Measurements from ENCODE around the gene SPO11. TPM values are rescaled to one million over a fixed set of nuclear protein-coding genes. Genes with fewer than 3 reads are reported as not detected.

Gene SPO11
- total and polyA plus RNA-seq, 4 experiments from 2014 or later: not detected

DNA sequence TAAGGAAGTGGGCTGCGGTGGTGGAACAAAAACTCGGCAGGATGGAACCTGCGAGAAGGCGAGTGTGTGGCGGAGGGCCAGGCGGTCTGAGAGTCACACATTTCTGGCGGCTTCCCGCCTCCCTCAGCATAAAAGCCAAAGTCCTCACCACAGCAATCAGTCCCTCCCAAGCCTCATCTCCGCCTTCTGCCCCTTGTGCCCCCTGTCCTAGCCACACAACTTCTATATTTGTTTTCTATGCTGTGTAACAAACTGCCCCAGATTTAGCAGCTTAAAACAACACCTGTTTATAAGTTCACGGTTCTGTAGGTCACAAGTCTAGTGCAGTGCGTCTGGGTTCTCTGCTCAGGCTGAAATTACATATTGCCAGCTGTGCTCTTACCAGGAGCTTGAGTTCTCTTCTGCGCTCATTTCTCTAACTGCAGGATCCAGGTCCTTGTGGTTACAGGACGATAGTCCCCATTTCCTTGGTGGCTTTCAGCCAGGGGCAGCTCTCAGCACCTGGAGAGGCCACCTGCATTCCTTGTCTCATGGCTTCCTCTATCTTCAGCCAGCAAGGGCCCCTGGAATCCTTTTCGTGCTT is 11.7 kb upstream of the SPO11 start:
- Mint-ChIP-seq H3K4me1 (no peaks in the 10 kb centered on the region), H3K27ac (no peak overlapping the region), H3K27me3 (peaks cover 33 to 36% of the 10 kb centered on the region in 2 donors), H3K36me3 (no peaks in the 10 kb centered on the region), H3K4me3 (no peak overlapping the region), H3K9me3 (peaks cover 0 to 2% (median 0%) of the 10 kb centered on the region in 8 donors)
- Histone ChIP-seq H3K4me3 (ENCODE audit: low read length in 2 of 2) (no peak overlapping the region), H3K36me3 (ENCODE audit: insufficient read depth, low read length) (no peaks in the 10 kb centered on the region), H3K27me3 (ENCODE audit: insufficient read depth, low read length) (peaks cover 5% of the 10 kb centered on the region), H3K27ac (ENCODE audit: low read depth, low read length) (no peak overlapping the region), H3K4me1 (ENCODE audit: insufficient read depth, low read length) (no peaks in the 10 kb centered on the region), H3K9me3 (ENCODE audit: control insufficient read depth in 1 of 2, low read length in 2 of 2) (no peaks in the 10 kb centered on the region)
- ChIA-PET POLR2A (ENCODE audit: partially characterized antibody) (no interaction called here), CTCF (ENCODE audit: partially characterized antibody) (no interaction called here)
- no peak for DNase-seq
- intact Hi-C loops (cut with micrococcal nuclease): no loop called here

DNA sequence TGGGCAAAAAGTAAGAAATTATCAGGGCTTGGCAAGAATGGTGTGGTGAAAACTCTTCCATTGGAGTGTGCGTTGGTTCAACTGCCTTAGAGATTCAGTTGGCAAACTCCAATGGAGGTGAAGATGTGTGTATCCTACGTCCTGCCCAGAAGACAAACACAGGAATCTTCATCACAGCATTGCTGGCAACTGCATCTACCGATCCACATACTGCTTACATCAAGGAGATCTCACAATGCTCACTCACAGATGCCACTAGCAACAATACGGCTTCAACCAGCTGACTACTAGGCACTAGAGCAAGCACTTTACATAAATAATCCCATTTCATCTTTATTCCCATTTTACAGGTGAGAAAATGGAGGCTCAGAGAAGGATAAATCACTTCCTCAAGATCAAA is 10.0 kb upstream of the SPO11 start:
- no peak for DNase-seq
- ChIA-PET CTCF (ENCODE audit: partially characterized antibody) (no interaction called here), POLR2A (ENCODE audit: partially characterized antibody) (no interaction called here)
- no peaks in the 10 kb centered on the region for H3K36me3 ChIP-seq (ENCODE audit: insufficient read depth, low read length)
- peaks cover 40 to 42% of the 10 kb centered on the region in 2 donors for H3K27me3 Mint-ChIP-seq
- no peaks in the 10 kb centered on the region for H3K9me3 ChIP-seq (ENCODE audit: control insufficient read depth in 1 of 2, low read length in 2 of 2)
- intact Hi-C loops (cut with micrococcal nuclease): no loop called here
- peaks cover 5% of the 10 kb centered on the region for H3K27me3 ChIP-seq (ENCODE audit: insufficient read depth, low read length)
- H3K4me3 ChIP-seq (ENCODE audit: low read length in 2 of 2): no peak overlapping the region
- H3K27ac ChIP-seq (ENCODE audit: low read depth, low read length): no peak overlapping the region
- H3K36me3 Mint-ChIP-seq: no peaks in the 10 kb centered on the region
- no peaks in the 10 kb centered on the region for H3K4me1 Mint-ChIP-seq
- peaks cover 0 to 8% (median 2%) of the 10 kb centered on the region in 8 donors for H3K9me3 Mint-ChIP-seq
- no peaks in the 10 kb centered on the region for H3K4me1 ChIP-seq (ENCODE audit: insufficient read depth, low read length)
- H3K27ac Mint-ChIP-seq: no peak overlapping the region
- H3K4me3 Mint-ChIP-seq: no peak overlapping the region

DNA sequence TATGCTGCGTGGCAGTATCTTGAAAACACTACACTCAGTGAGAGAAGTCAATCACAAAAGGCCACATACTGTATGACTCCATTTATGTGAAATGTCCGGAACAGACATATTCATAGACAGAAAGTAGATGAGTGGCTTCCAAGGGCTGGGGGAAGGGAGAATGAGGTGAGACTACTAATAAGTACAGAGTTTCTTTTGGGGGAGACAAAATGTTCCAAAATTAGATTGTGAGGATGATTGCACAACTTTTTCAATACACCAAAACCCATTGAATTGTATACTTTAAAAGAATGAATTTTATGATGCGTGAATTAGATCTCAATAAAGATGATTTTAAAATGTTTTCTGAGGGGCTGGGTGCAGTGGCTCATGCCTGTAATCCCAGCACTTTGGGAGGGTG is 9.2 kb upstream of the SPO11 start:
- Histone ChIP-seq H3K27me3 (ENCODE audit: insufficient read depth, low read length) (peaks cover 5% of the 10 kb centered on the region), H3K4me1 (ENCODE audit: insufficient read depth, low read length) (no peaks in the 10 kb centered on the region), H3K4me3 (ENCODE audit: low read length in 2 of 2) (no peak overlapping the region), H3K27ac (ENCODE audit: low read depth, low read length) (no peak overlapping the region), H3K36me3 (ENCODE audit: insufficient read depth, low read length) (no peaks in the 10 kb centered on the region), H3K9me3 (ENCODE audit: control insufficient read depth in 1 of 2, low read length in 2 of 2) (no peaks in the 10 kb centered on the region)
- Mint-ChIP-seq H3K27me3 (peaks cover 40 to 48% of the 10 kb centered on the region in 2 donors), H3K9me3 (peaks cover 0 to 9% (median 7%) of the 10 kb centered on the region in 8 donors), H3K36me3 (no peaks in the 10 kb centered on the region), H3K4me3 (no peak overlapping the region), H3K4me1 (no peaks in the 10 kb centered on the region), H3K27ac (no peak overlapping the region)
- DNase-seq: no peak
- ChIA-PET CTCF (ENCODE audit: partially characterized antibody) (no interaction called here), POLR2A (ENCODE audit: partially characterized antibody) (no interaction called here)
- intact Hi-C loops (cut with micrococcal nuclease): no loop called here

DNA sequence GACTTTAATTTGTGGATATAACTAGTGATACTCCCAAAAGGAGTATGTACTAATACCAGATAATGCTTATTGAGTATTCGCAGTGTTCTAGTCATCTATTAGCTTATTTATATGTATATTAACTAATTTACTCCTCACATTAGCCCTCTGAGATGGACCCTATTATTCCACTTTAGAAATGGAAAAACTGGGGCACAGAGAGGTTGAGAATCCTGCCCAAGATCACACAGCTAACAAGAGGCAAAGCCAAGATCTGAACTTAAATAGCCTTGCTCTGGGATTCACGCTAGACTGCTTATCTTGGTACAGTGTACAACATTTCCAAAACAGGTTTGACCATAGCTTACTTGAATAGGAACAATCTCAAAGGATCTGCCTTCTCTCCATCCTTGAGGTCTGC is 8.5 kb upstream of the SPO11 start:
- Histone ChIP-seq H3K4me3 (ENCODE audit: low read length in 2 of 2) (no peak overlapping the region), H3K27me3 (ENCODE audit: insufficient read depth, low read length) (peaks cover 5% of the 10 kb centered on the region), H3K4me1 (ENCODE audit: insufficient read depth, low read length) (no peaks in the 10 kb centered on the region), H3K27ac (ENCODE audit: low read depth, low read length) (no peak overlapping the region), H3K36me3 (ENCODE audit: insufficient read depth, low read length) (no peaks in the 10 kb centered on the region), H3K9me3 (ENCODE audit: control insufficient read depth in 1 of 2, low read length in 2 of 2) (no peaks in the 10 kb centered on the region)
- no peak for DNase-seq
- Mint-ChIP-seq H3K4me1 (no peaks in the 10 kb centered on the region), H3K27me3 (peaks cover 40 to 45% of the 10 kb centered on the region in 2 donors), H3K27ac (no peak overlapping the region), H3K4me3 (no peak overlapping the region), H3K9me3 (peaks cover 0 to 9% (median 7%) of the 10 kb centered on the region in 8 donors), H3K36me3 (no peaks in the 10 kb centered on the region)
- ChIA-PET POLR2A (ENCODE audit: partially characterized antibody) (no interaction called here), CTCF (ENCODE audit: partially characterized antibody) (no interaction called here)
- intact Hi-C loops (cut with micrococcal nuclease): no loop called here

DNA sequence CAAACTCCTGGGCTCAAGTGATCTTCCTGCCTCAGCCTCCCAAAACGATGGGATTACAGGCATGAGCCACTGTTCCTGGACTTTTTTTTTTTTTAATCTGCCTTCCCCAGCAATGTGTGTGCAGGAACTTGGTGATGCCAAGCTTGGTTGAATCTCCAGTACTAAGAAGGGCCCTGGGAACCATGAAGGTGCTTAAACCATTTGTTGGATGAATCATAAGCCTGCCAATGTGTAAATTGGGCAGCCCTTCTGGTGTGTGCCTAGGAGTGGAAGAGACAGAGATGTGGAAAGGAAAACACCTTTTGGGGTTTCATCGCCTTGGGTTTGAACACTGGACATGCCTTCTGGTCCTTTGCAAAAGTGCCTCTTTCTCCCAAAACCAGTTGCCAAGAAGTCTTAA is 7.1 kb upstream of the SPO11 start:
- H3K27ac Mint-ChIP-seq: no peak overlapping the region
- H3K4me3 Mint-ChIP-seq: no peak overlapping the region
- H3K4me1 ChIP-seq (ENCODE audit: insufficient read depth, low read length): no peaks in the 10 kb centered on the region
- peaks cover 0 to 9% (median 7%) of the 10 kb centered on the region in 8 donors for H3K9me3 Mint-ChIP-seq
- no peaks in the 10 kb centered on the region for H3K36me3 Mint-ChIP-seq
- no peaks in the 10 kb centered on the region for H3K36me3 ChIP-seq (ENCODE audit: insufficient read depth, low read length)
- no peaks in the 10 kb centered on the region for H3K9me3 ChIP-seq (ENCODE audit: control insufficient read depth in 1 of 2, low read length in 2 of 2)
- no peaks in the 10 kb centered on the region for H3K4me1 Mint-ChIP-seq
- no peak for DNase-seq
- ChIA-PET CTCF (ENCODE audit: partially characterized antibody) (no interaction called here), POLR2A (ENCODE audit: partially characterized antibody) (no interaction called here)
- intact Hi-C loops (cut with micrococcal nuclease): no loop called here
- peaks cover 5% of the 10 kb centered on the region for H3K27me3 ChIP-seq (ENCODE audit: insufficient read depth, low read length)
- peaks cover 43 to 50% of the 10 kb centered on the region in 2 donors for H3K27me3 Mint-ChIP-seq
- H3K27ac ChIP-seq (ENCODE audit: low read depth, low read length): no peak overlapping the region
- H3K4me3 ChIP-seq (ENCODE audit: low read length in 2 of 2): no peak overlapping the region

DNA sequence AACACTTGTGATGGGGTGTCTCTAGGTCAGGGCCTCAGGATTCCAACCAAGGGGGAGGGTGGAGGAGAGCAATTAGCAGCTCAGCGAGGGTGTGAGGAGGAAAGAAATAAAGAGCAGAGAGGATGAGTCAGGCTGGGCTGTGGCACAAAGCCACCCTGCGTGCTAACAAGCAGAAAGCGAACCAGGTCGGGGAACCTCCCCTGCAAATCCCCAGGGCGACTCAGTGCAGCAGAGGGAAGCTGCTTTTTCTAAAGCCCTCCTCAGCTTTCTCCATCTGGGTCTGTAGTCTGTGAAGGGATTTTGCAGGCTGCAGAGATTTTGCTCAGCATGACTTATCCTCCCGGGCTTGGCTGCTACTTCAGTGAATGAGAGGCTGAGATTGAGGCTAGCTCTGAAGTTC is 6.6 kb upstream of the SPO11 start:
- CTCF ChIA-PET (ENCODE audit: partially characterized antibody): no interaction called here
- no peak for DNase-seq
- POLR2A ChIA-PET (ENCODE audit: partially characterized antibody): no interaction called here

DNA sequence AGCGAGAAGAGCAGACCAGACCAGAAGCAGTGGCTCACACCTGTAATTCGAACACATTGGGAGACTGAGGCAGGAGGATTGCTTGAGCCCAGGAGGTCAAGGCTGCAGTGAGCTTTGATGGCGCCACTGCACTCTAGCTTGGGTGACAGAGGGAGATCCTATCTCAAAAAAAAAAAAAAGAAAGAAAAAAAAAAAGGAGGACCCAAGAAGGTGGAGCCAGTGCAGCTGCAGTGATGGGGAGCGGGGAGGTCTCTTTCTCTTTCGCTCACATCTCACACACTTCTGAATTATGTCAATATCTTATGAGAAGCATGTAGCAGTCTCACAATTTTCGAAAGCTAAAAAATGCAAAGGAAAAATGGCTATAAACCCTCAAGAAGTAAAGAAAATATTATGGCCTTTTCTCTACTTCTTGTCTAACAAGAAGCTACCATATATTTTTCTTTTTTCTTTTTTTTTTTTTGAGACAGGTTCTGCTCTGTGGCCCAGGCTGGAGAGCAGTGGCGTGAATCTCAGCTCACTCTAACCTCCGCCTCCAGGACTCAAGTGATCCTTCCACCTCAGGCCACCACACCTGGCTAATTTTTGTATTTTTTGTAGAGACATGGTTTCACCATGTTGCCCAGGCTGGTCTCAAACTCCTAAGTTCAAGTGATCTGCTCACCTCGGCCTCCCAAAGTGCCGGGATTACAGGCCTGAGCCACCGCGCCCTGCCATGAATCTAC is 3.8 kb upstream of the SPO11 start:
- H3K9me3 ChIP-seq (ENCODE audit: control insufficient read depth in 1 of 2, low read length in 2 of 2): no peaks in the 10 kb centered on the region
- peaks cover 5% of the 10 kb centered on the region for H3K27me3 ChIP-seq (ENCODE audit: insufficient read depth, low read length)
- CTCF ChIA-PET (ENCODE audit: partially characterized antibody): no interaction called here
- H3K4me3 ChIP-seq (ENCODE audit: low read length in 2 of 2): no peak overlapping the region
- intact Hi-C loops (cut with micrococcal nuclease): no loop called here
- peaks cover 30 to 40% of the 10 kb centered on the region in 2 donors for H3K27me3 Mint-ChIP-seq
- H3K27ac ChIP-seq (ENCODE audit: low read depth, low read length): no peak overlapping the region
- H3K36me3 ChIP-seq (ENCODE audit: insufficient read depth, low read length): no peaks in the 10 kb centered on the region
- no peaks in the 10 kb centered on the region for H3K36me3 Mint-ChIP-seq
- H3K27ac Mint-ChIP-seq: no peak overlapping the region
- DNase-seq: no peak
- peaks cover 0 to 9% (median 7%) of the 10 kb centered on the region in 8 donors for H3K9me3 Mint-ChIP-seq
- H3K4me3 Mint-ChIP-seq: no peak overlapping the region
- POLR2A ChIA-PET (ENCODE audit: partially characterized antibody): no interaction called here
- H3K4me1 ChIP-seq (ENCODE audit: insufficient read depth, low read length): no peaks in the 10 kb centered on the region
- H3K4me1 Mint-ChIP-seq: no peaks in the 10 kb centered on the region

More for the DNA sequence above, 6.6 kb upstream of the SPO11 start:
- Mint-ChIP-seq H3K4me1 (no peaks in the 10 kb centered on the region), H3K36me3 (no peaks in the 10 kb centered on the region), H3K9me3 (peaks cover 0 to 9% (median 7%) of the 10 kb centered on the region in 8 donors), H3K4me3 (no peak overlapping the region), H3K27me3 (peaks cover 42 to 49% of the 10 kb centered on the region in 2 donors), H3K27ac (peak overlapping the region in 1 of 7 donors; percentile 65)
- Histone ChIP-seq H3K36me3 (ENCODE audit: insufficient read depth, low read length) (no peaks in the 10 kb centered on the region), H3K27ac (ENCODE audit: low read depth, low read length) (no peak overlapping the region), H3K9me3 (ENCODE audit: control insufficient read depth in 1 of 2, low read length in 2 of 2) (no peaks in the 10 kb centered on the region), H3K4me3 (ENCODE audit: low read length in 2 of 2) (no peak overlapping the region), H3K27me3 (ENCODE audit: insufficient read depth, low read length) (peaks cover 5% of the 10 kb centered on the region), H3K4me1 (ENCODE audit: insufficient read depth, low read length) (no peaks in the 10 kb centered on the region)
- intact Hi-C loops (cut with micrococcal nuclease): no loop called here

Data from CD4-positive, alpha-beta memory T cell (primary cell).